Right cardiac atrium (tissue), 5 donors: ENCODE results near the gene MADCAM1. TPM values are rescaled to one million over a fixed set of nuclear protein-coding genes. Genes with fewer than 3 reads are reported as not detected.
A peak's percentile ranks its signal among the peaks of the same experiment; 100 is the strongest.

Experiments used
- ATAC-seq, 2 donors: fragments of 200-7000 bp; cut with Tn5 transposase; one replicate each; pipeline versions ENCODE4 v1.8.0 to v1.9.1; 2020; ENCODE audit warnings: moderate library complexity in 2 of 2, mild to moderate bottlenecking in 1 of 2
- DNase-seq, 3 donors: peaks; one replicate each; pipeline ENCODE4 v3.0.0-alpha.2; 2020
- H3K27ac ChIP-seq: one replicate; pipeline ENCODE4 v1.5.1; 2013; ENCODE audit warnings: mild to moderate bottlenecking, low read length, control low read depth, moderate library complexity
- H3K27me3 ChIP-seq: one replicate; pipeline ENCODE4 v1.6.1; 2013; ENCODE audit not compliant: control insufficient read depth, insufficient read depth
- H3K4me1 ChIP-seq: one replicate; pipeline ENCODE4 v1.6.1; 2013; ENCODE audit warnings: low read length; ENCODE audit not compliant: control insufficient read depth, insufficient read depth
- H3K4me3 ChIP-seq: one replicate; pipeline ENCODE4 v1.5.1; 2013; ENCODE audit warnings: low read length, control low read depth
- H3K9me3 ChIP-seq: one replicate; pipeline ENCODE4 v1.6.1; 2013; ENCODE audit warnings: low read length; ENCODE audit not compliant: control insufficient read depth
- WGBS: extraction: QIAGEN DNeasy Blood & Tissue Kit; methylation state at CpG from one replicate; pipeline ENCODE4 v1.1.7; 2013; 5-methylcytosine and 5-hydroxymethylcytosine counted together
- intact Hi-C, 4 donors: fragments of 100-400 bp; cut with DNase I; formaldehyde crosslinking; loops; one replicate each; pipeline versions ENCODE4 v1.11.0 to v1.14.0; 2022 to 2023
- polyA plus RNA-seq: library from polyadenylated mRNA; stranded (reverse); fragments of 200-250 nt; gene quantifications from one replicate; pipeline ENCODE4 v1.2.3, GENCODE V29; 2013
- total RNA-seq, 4 donors: library from RNA; stranded (reverse); fragmentation: NEBNext Ultra II Directional; extraction: Animal tissue kit (Norgen Biotek cat#: 25700); gene quantifications; one replicate each; pipeline ENCODE4 v1.2.1, GENCODE V29; 2021
- donor health status: healthy with polysubstance abuse.
- donor health status: DM: no; HTN: yes; CAD: no.
- donor health status: DM: no; HTN: no; CAD: no.
- donor health status: DM: no; HTN: yes; CAD: no; lungs with severe emphysema.
- donor health status: DM: yes; HTN: yes; CAD: no.

The MADCAM1 gene
- total and polyA plus RNA-seq, 5 donors, result 0.27 to 0.59 (median 0.34) TPM

DNA sequence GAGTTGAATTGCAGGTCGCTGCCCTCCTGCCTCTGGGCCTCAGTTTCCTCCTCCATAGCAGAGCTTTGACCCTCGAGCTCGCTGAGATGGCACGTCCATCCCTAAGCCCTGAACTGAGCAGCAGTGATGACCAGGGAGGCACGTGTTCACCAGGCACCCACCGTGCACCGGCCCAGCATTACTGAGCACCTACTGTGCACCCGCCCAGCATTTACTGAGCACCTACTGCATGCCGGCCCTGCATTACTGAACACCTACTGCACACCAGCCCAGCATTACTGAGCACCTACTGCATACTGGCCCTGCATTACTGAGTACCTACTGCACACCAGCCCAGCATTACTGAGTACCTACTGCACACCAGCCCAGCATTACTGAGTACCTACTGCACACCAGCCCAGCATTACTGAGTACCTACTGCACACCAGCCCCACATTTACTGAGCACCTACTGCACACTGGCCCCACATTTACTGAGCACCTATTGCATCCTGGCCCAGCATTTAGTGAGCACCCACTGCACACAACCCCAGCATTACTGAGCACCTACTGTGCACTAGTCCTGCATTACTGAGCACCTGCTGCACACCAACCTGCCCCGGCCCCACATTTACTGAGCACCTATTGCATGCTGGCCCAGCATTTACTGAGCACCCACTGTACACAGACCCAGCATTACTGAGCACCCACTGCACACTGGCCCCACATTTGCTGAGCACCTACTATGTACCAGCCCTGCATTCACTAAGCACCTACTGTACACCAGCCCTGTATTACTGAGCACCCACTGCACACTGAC is 17.3 kb downstream of the MADCAM1 start:
- Histone ChIP-seq H3K27ac (no peak overlapping the region), H3K9me3 (no peaks in the 10 kb centered on the region), H3K4me3 (no peak overlapping the region), H3K27me3 (no peaks in the 10 kb centered on the region), H3K4me1 (no peaks in the 10 kb centered on the region)
- intact Hi-C loops, result no loop called here
- ATAC-seq (no peak), DNase-seq (peak in 1 of 3 donors; percentile 37)
- WGBS, result 83% methylated on average over 10 of the region's 10 CpGs

DNA sequence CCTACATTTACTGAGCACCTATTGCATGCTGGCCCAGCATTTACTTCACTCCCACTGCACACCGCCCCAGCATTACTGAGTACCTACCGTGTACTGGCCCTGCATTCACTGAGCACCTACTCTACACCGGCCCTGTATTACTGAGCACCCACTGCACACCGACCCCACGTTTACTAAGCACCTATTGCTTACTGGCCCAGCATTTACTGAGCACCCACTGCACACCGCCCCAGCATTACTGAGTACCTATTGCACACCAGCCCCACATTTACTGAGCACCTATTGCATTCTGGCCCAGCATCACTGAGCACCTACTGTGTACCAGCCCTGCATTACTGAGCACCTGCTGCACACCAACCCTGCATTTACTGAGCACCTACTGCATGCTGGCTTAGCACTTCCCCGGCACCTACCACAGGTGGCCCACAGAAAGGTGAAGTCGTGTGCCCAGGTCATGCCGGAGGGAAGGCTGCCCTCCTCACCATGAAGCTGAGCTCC is 17.9 kb downstream of the MADCAM1 start:
- Histone ChIP-seq H3K27ac (no peak overlapping the region), H3K4me3 (no peak overlapping the region), H3K27me3 (no peaks in the 10 kb centered on the region), H3K4me1 (no peaks in the 10 kb centered on the region), H3K9me3 (no peaks in the 10 kb centered on the region)
- intact Hi-C loops, result no loop called here
- ATAC-seq, result no peak
- 98% methylated on average over 9 of the region's 9 CpGs for WGBS
- peak in 1 of 3 donors; percentile 22 for DNase-seq

DNA sequence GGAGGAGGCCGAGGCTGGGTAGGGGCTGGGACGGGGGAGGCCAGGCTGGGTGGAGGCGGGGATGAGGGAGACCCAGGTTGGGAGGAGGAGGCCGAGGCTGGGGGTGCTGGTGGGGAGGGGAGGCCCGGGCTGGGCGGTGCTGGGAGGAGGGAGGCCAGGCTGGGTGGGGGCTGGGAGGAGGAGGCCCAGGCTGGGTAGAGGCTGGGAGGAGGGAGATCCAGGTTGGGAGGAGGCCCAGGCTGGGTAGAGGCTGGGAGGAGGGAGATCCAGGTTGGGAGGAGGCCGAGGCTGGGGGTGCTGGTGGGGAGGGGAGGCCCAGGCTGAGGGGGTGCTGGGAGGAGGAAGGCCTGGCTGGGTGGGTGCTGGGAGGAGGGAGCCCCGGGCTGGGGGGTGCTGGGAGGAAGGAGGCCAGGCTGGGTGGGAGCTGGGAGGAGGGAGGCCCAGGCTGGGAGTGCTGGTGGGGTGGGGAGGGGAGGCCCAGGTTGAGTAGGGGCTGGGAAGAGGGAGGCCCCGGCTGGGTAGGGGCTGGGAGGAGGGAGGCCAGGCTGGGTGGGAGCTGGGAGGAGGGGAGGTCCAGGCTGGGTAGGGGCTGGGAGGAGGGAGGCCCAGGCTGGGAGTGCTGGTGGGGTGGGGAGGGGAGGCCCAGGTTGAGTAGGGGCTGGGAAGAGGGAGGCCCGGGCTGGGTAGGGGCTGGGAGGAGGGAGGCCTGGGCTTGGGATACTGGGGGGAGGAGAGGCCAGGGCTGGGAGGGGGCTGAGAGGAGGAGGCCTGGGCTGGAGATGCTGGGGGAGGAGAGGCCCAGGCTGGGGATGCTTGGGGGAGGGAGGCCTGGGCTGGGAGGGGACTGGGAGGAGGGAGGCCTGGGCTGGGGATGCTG is 21.7 kb downstream of the MADCAM1 start:
- H3K27me3 ChIP-seq, result no peaks in the 10 kb centered on the region
- 75% methylated on average over 10 of the region's 10 CpGs for WGBS
- H3K27ac ChIP-seq, result no peak overlapping the region
- no peaks in the 10 kb centered on the region for H3K4me1 ChIP-seq
- H3K4me3 ChIP-seq, result no peak overlapping the region
- DNase-seq (peak; percentile 14 to 65 (median 49)), ATAC-seq (peak; percentile 15 to 26)
- H3K9me3 ChIP-seq, result no peaks in the 10 kb centered on the region
- intact Hi-C loops, result no loop called here

DNA sequence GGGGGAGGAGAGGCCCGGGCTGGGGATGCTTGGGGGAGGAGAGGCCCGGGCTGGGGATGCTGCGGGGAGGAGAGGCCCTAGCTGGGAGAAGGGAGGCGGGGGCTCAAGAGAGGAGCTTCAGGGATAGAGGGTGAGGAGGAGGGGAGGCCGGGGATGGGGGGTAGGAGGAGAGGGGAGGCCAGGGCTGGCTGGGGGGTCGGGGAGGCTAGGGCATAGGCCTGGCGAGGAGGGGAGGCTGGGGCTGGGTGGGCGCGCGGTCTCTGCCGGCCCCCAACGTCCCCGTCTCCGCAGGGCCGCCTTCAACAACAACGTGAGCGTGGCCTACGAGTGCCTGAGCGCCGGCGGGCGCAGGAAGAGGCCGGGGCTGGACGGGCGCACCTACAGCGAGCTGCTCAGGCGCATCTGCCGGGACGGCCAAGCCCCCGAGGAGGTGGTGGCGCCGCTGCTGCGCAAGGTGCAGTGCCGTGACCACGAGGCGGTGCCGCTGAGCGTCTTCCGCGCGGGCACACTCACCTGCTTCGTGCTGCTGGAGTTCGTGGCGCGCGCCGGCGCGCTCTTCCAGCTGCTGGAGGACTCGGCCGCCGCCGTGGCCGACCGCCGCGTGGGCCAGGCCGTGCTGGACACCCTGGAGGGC is 22.4 kb downstream of the MADCAM1 start:
- Histone ChIP-seq H3K27me3 (no peaks in the 10 kb centered on the region), H3K27ac (no peak overlapping the region), H3K4me3 (no peak overlapping the region), H3K4me1 (no peaks in the 10 kb centered on the region), H3K9me3 (no peaks in the 10 kb centered on the region)
- 50% methylated on average over 58 of the region's 58 CpGs for whole genome bisulfite sequencing
- DNase-seq, result peak; percentile 17 to 62 (median 59)
- peak; percentile 8 to 13 for ATAC-seq
- intact Hi-C loops, result no loop called here

DNA sequence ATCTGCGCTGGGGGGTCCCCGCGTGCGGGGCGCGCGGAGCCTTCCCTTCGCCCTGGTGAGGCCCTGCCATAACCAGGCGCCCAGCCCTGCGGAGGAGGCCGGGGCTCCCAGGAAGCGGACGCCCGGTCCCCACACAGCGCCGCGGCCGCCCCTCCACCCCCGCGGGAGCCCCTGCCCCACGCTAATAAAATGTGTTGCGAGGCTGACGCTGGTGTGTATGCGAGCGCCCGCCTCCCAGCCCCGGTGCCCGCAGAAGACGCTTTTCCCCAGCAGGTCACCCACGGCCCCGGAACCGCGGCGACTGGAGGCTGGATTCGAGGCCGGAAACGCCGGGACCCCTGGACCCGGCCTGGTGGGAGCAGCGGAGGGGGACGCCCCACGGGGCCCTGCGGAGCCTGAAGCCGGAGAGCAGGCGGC is 23.2 kb downstream of the MADCAM1 start:
- Histone ChIP-seq H3K4me1 (no peaks in the 10 kb centered on the region), H3K27ac (no peak overlapping the region), H3K27me3 (no peaks in the 10 kb centered on the region), H3K4me3 (no peak overlapping the region), H3K9me3 (no peaks in the 10 kb centered on the region)
- DNase-seq (peak; percentile 9 to 62 (median 49)), ATAC-seq (peak; percentile 3 to 6)
- intact Hi-C loops, result no loop called here
- 85% methylated on average over 45 of the region's 45 CpGs for WGBS

DNA sequence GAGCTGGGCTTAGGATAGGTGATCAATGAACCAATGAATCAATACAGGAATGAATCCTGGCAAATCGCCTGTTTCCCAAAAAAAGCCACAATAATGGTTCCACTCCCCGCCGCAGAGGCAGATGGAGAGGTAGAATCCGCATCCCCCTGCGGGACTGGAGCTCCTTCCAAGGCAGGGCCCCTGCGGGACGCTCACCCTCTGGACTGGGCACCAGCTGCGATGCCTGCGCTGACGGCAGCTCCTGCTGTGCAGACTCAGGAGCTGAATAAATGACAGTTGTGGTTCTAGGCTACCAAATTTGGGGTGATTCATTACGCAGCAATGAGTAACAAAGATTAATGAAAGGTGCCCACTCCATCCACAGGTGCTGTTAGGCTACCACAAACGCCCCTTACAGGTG is 26.4 kb downstream of the MADCAM1 start:
- no peak overlapping the region for H3K27ac ChIP-seq
- intact Hi-C loops, result no loop called here
- 96% methylated on average over 12 of the region's 12 CpGs for WGBS
- no peaks in the 10 kb centered on the region for H3K27me3 ChIP-seq
- DNase-seq, result peak in 1 of 3 donors; percentile 33
- ATAC-seq, result no peak
- H3K4me3 ChIP-seq, result no peak overlapping the region
- no peaks in the 10 kb centered on the region for H3K9me3 ChIP-seq
- H3K4me1 ChIP-seq, result no peaks in the 10 kb centered on the region

DNA sequence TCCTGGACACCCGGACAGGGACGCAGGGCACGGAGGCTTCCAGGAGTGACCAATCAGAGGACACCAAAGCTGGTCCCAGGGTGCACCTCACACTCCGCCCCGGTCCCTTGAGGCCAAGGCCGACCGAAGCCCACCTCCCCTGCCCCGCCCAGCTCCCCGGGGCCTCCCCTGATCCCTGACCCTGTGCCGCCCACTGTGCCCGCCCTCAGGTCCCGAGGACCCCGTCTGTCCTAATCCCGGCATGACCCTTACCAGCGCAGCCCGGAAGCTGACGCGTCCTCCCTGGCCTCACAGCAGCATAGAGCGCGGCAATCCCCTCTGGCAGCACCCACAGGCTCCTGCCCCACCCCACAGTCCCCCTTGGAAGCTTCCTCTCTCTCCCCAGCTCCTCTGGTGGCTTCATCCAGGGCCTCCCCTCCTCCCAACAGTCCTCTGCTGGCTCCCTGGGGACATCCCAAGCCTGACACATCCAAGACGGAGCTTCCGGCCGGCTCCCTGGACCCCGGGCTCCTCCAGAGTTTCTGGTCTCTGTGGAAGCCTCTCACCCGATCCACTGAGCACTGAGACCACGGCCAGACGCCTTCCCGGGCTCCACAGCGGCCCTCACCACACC is 27.9 kb downstream of the MADCAM1 start:
- peak in 1 of 3 donors; percentile 70 for DNase-seq
- ATAC-seq, result peak; percentile 32 to 41
- Histone ChIP-seq H3K4me1 (no peaks in the 10 kb centered on the region), H3K9me3 (no peaks in the 10 kb centered on the region), H3K4me3 (no peak overlapping the region), H3K27ac (no peak overlapping the region), H3K27me3 (no peaks in the 10 kb centered on the region)
- 62% methylated on average over 29 of the region's 29 CpGs for WGBS
- intact Hi-C loops, result no loop called here

DNA sequence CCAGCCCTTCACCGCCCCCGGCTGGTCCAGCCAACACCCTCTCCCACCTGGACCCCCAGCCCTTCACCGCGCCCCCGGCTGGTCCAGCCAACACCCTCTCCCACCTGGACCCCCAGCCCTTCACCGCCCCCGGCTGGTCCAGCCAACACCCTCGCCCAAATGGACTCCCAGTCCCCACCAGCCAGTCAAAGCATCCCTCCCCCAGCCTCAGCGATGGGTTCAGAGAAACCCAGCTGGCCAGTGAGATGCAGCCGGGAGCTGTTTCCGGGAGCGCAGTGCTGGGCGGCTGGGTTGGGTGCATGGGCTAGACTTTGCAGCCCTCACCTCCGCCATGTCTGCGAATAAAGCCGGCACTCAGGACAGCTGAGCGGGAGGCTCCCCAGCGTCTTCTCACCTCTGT is 28.7 kb downstream of the MADCAM1 start:
- 67% methylated on average over 18 of the region's 18 CpGs for WGBS
- intact Hi-C loops, result no loop called here
- ATAC-seq, result no peak
- Histone ChIP-seq H3K27ac (no peak overlapping the region), H3K27me3 (no peaks in the 10 kb centered on the region), H3K4me3 (no peak overlapping the region), H3K4me1 (no peaks in the 10 kb centered on the region), H3K9me3 (no peaks in the 10 kb centered on the region)
- peak in 1 of 3 donors; percentile 68 for DNase-seq

DNA sequence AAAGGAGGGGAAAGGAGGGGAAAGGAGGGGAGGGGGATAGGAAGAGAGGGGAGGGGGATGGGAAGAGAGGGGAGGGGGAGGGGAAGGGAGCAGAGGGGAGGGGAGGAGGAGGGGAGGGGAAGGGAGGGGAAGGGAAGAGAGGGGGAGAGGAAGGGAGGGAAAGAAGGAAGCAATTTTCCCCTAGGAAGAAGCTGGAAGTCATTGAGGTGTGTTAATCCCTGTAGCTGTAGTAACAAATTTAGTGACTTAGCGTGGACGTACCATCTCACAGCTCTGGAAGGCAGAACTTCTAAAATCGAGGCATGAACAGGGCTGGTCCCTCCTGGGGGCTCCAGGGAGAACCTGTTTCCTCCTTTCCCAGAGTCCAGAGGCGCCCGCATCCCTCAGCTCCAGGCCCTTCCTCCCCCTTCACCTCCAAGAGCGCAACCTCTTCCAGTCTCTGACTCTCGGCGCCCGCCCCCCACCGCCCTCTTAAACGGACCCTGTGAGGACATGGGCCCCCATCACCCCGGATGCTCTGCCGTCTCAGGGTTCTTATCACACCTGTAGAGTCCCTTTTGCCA is 29.7 kb downstream of the MADCAM1 start:
- Histone ChIP-seq H3K27ac (no peak overlapping the region), H3K4me3 (no peak overlapping the region), H3K9me3 (no peaks in the 10 kb centered on the region), H3K27me3 (no peaks in the 10 kb centered on the region), H3K4me1 (no peaks in the 10 kb centered on the region)
- WGBS, result 46% methylated on average over 13 of the region's 13 CpGs
- no peak for DNase-seq
- intact Hi-C loops, result no loop called here
- no peak for ATAC-seq
